GM23248 (cell line): ENCODE data around the gene BLOC1S3. TPM values are rescaled to one million over a fixed set of nuclear protein-coding genes. Genes with fewer than 3 reads are reported as not detected.
A peak's percentile ranks its signal among the peaks of the same experiment; 100 is the strongest.

Experiments used
- DNase-seq: peaks from one replicate; pipeline ENCODE4 v3.0.0-alpha.2; 2015
- H2AFZ ChIP-seq: fragments of 200-600 bp; sonication (generic); 2 replicates; pipeline ENCODE4 v1.6.1; 2016; ENCODE audit warnings: antibody characterized with exemption
- H3F3A ChIP-seq: fragments of 200-600 bp; sonication (generic); 2 replicates; pipeline ENCODE4 v1.6.1; 2016; ENCODE audit warnings: mild to moderate bottlenecking, antibody characterized with exemption, mixed run types; ENCODE audit not compliant: insufficient read depth
- H3K27ac ChIP-seq: fragments of 200-600 bp; sonication (generic); 2 replicates; pipeline ENCODE4 v1.5.1; 2016; ENCODE audit warnings: mild to moderate bottlenecking
- H3K27me3 ChIP-seq: fragments of 200-600 bp; sonication (generic); replicated peaks from 2 replicates; pipeline ENCODE4 v1.6.1; 2016; ENCODE audit warnings: mild to moderate bottlenecking; ENCODE audit not compliant: insufficient read depth
- H3K36me3 ChIP-seq: fragments of 200-600 bp; sonication (generic); 2 replicates; pipeline ENCODE4 v1.6.1; 2016; ENCODE audit warnings: low read depth, mild to moderate bottlenecking
- H3K4me1 ChIP-seq: fragments of 200-600 bp; sonication (generic); 2 replicates; pipeline ENCODE4 v1.6.1; 2016; ENCODE audit warnings: mild to moderate bottlenecking; ENCODE audit not compliant: insufficient read depth
- H3K4me2 ChIP-seq: fragments of 200-600 bp; sonication (generic); one replicate; pipeline ENCODE4 v1.6.1; 2016; ENCODE audit warnings: mild to moderate bottlenecking; ENCODE audit not compliant: unreplicated experiment
- H3K4me3 ChIP-seq: fragments of 200-600 bp; sonication (generic); 2 replicates; pipeline ENCODE4 v1.5.1; 2016; ENCODE audit warnings: mild to moderate bottlenecking
- H3K79me2 ChIP-seq: fragments of 200-600 bp; sonication (generic); 2 replicates; pipeline ENCODE4 v1.6.1; 2016; ENCODE audit warnings: mild to moderate bottlenecking; ENCODE audit not compliant: insufficient read depth
- H3K9ac ChIP-seq: fragments of 200-600 bp; sonication (generic); 2 replicates; pipeline ENCODE4 v1.6.1; 2016; ENCODE audit warnings: mild to moderate bottlenecking
- H3K9me2 ChIP-seq: fragments of 200-600 bp; sonication (generic); 2 replicates; pipeline ENCODE4 v1.6.1; 2016; ENCODE audit warnings: mixed run types, mild to moderate bottlenecking, moderate library complexity; ENCODE audit not compliant: insufficient read depth
- H3K9me3 ChIP-seq: fragments of 200-600 bp; sonication (generic); one replicate; pipeline ENCODE4 v1.6.1; 2017; ENCODE audit warnings: low read depth
- H4K20me1 ChIP-seq: fragments of 200-600 bp; sonication (generic); 2 replicates; pipeline ENCODE4 v1.6.0; 2016; ENCODE audit not compliant: insufficient read depth
- EZH2 ChIP-seq: fragments of 200-600 bp; sonication (generic); IDR thresholded peaks from 2 replicates; pipeline ENCODE4 v1.6.1; 2018; ENCODE audit warnings: antibody characterized with exemption, mild to moderate bottlenecking; ENCODE audit not compliant: insufficient read depth, poor library complexity, severe bottlenecking
- EZH2phosphoT487 ChIP-seq: fragments of 200-600 bp; sonication (generic); IDR thresholded peaks from 2 replicates; pipeline ENCODE4 v1.6.1; 2018; ENCODE audit warnings: antibody characterized with exemption, moderate library complexity, mild to moderate bottlenecking, low read depth; ENCODE audit not compliant: insufficient read depth
- WGBS, 2 experiments: methylation state at CpG; one replicate each; pipeline ENCODE4 v1.1.6; 2015 to 2017; ENCODE audit warnings: low lambda C conversion rate in 2 of 2, low coverage in 1 of 2; ENCODE audit errors: missing lambda C conversion rate in 2 of 2; 5-methylcytosine and 5-hydroxymethylcytosine counted together
- in situ Hi-C: fragments of 300-500 bp; cut with MboI; formaldehyde crosslinking; loops from 2 replicates; pipeline ENCODE4 v1.15.0; 2020
- polyA plus RNA-seq: library from polyadenylated mRNA; unstranded; fragments of >200 nt; fragmentation: Nextera tagmentation; extraction: Ambion mirVana; gene quantifications from 2 replicates; pipeline ENCODE4 v1.2.1, GENCODE V29; 2016
- total RNA-seq: library from RNA; depleted of rRNA; stranded (reverse); fragments of >200 nt; shearing (Covaris generic); gene quantifications from 2 replicates; pipeline ENCODE4 v1.2.3, GENCODE V29; 2014

BLOC1S3 gene
- total and polyA plus RNA-seq, 2 experiments from 2014 or later = 4.3 to 7.2 TPM

DNA sequence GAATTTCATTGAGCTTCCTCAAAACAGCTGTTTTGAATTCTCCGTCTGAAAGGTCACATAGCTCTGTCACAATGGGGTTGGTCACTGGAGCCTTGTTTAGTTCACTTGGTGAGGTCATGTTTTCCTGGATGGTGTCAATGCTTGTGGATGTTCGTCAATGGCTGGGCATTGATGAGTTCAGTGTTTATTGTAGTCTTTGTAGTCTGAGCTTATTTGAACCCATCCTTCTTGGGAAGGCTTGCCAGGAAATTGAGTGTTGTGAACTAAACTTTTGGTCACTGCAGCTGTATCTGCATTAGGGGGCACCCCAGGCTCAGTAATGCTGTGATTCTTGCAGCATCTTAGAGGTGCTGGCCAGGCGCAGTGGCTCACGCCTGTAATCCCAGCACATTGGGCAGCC, 22.0 kb downstream of the BLOC1S3 start:
- H3K36me3 ChIP-seq = no peaks in the 10 kb centered on the region
- no peaks in the 10 kb centered on the region for H3F3A ChIP-seq
- H2AFZ ChIP-seq = no peak overlapping the region
- H3K4me3 ChIP-seq = no peak overlapping the region
- TF ChIP-seq EZH2phosphoT487 = no peak
- TF ChIP-seq EZH2 = no peak
- peak; percentile 55 for DNase-seq
- H3K9ac ChIP-seq = no peak overlapping the region
- in situ Hi-C loops = no loop called here
- no peaks in the 10 kb centered on the region for H3K79me2 ChIP-seq
- 49 to 59% methylated on average over 4 of the region's 4 CpGs for WGBS, 2 experiments
- no peak overlapping the region for H3K27ac ChIP-seq
- no peaks in the 10 kb centered on the region for H4K20me1 ChIP-seq
- no peaks in the 10 kb centered on the region for H3K27me3 ChIP-seq
- H3K9me2 ChIP-seq = no peaks in the 10 kb centered on the region
- no peak overlapping the region for H3K4me2 ChIP-seq
- peaks cover 4% of the 10 kb centered on the region; the same call in 1 of the 2 replicates for H3K4me1 ChIP-seq
- H3K9me3 ChIP-seq = no peaks in the 10 kb centered on the region

DNA sequence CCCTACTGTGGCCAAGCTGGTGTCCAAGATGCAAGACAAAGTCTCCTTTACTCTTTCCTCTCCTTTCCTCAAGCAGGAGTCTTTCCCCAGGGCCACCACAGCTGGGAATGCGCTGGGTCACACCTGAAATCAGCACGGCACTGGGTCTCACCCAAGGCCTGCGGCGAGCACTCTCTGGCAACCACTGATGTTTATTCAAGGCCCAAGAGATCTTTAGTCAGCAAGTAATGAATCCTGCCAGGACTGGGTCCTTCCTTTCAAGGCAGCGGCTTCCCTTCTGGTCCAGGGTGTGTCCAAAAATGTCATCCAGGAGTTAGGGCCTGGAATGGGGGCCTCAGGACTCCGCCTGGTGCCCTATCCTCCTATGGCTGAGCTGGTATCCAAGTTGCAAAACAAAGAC, 24.1 kb downstream of the BLOC1S3 start:
- H3K9me3 ChIP-seq = no peaks in the 10 kb centered on the region
- no peaks in the 10 kb centered on the region for H3K4me1 ChIP-seq
- in situ Hi-C loops = no loop called here
- no peaks in the 10 kb centered on the region for H4K20me1 ChIP-seq
- no peak overlapping the region for H2AFZ ChIP-seq
- H3K27me3 ChIP-seq = no peaks in the 10 kb centered on the region
- WGBS, 2 experiments = 92% methylated on average over 6 of the region's 6 CpGs
- H3K9ac ChIP-seq = no peak overlapping the region
- no peaks in the 10 kb centered on the region for H3F3A ChIP-seq
- no peak overlapping the region for H3K27ac ChIP-seq
- no peak for DNase-seq
- H3K36me3 ChIP-seq = no peaks in the 10 kb centered on the region
- TF ChIP-seq EZH2phosphoT487 (no peak), EZH2 (no peak)
- H3K9me2 ChIP-seq = no peaks in the 10 kb centered on the region
- no peak overlapping the region for H3K4me3 ChIP-seq
- no peaks in the 10 kb centered on the region for H3K79me2 ChIP-seq
- H3K4me2 ChIP-seq = no peak overlapping the region

DNA sequence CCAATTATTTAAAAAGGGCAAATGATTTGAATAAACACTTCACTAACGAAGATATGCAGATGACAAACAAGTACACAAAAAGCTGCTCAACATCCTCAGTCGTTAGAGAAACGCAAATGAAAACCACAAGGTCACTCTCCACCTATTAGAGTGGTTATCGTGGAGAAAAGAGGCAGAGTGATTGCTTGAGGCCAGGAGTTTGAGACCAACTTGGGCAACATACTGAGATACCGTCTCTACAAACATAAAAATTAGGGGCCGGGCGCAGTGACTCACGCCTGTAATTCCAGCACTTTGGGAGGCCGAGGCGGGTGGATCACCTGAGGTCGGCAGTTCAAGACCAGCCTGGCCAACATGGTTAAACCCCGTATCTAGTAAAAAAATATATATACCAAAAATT, 27.2 kb downstream of the BLOC1S3 start:
- Histone ChIP-seq H3K4me1 (no peaks in the 10 kb centered on the region), H2AFZ (no peak overlapping the region), H3K4me2 (no peak overlapping the region), H3K27ac (no peak overlapping the region), H3K9me2 (no peaks in the 10 kb centered on the region), H4K20me1 (no peaks in the 10 kb centered on the region), H3K79me2 (no peaks in the 10 kb centered on the region), H3K9me3 (no peaks in the 10 kb centered on the region), H3F3A (no peaks in the 10 kb centered on the region), H3K9ac (no peak overlapping the region), H3K36me3 (no peaks in the 10 kb centered on the region), H3K4me3 (no peak overlapping the region), H3K27me3 (no peaks in the 10 kb centered on the region)
- 74 to 75% methylated on average over 12 of the region's 12 CpGs for WGBS, 2 experiments
- TF ChIP-seq EZH2 = no peak
- TF ChIP-seq EZH2phosphoT487 = no peak
- in situ Hi-C loops = no loop called here
- DNase-seq = no peak

DNA sequence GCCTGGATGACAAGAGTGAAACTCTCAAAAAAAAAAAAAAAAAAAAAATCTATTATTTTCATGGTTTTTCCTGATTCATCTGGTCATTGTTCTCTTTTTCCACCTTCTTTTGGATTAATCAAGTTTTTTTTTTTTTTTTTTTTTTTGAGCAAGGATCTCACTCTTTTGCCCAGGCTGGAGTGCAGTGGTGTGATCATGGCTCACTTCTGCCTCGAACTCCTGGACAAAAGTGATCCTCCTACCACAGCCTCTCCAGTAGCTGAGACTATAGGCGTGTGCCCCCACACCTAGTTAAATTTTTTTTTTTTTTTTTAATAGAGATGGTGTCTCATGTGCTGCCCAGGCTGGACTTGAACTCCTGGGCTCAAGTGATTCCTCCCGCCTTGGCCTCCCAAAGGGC, 27.7 kb downstream of the BLOC1S3 start:
- Histone ChIP-seq H3K4me1 (no peaks in the 10 kb centered on the region), H3K9me2 (no peaks in the 10 kb centered on the region), H2AFZ (no peak overlapping the region)

More for the DNA sequence above, 27.7 kb downstream of the BLOC1S3 start:
- no peak for DNase-seq
- 75 to 83% methylated on average over 3 of the region's 3 CpGs for WGBS, 2 experiments
- no peaks in the 10 kb centered on the region for H4K20me1 ChIP-seq
- TF ChIP-seq EZH2phosphoT487 = no peak
- TF ChIP-seq EZH2 = no peak
- H3K36me3 ChIP-seq = no peaks in the 10 kb centered on the region
- no peaks in the 10 kb centered on the region for H3K27me3 ChIP-seq
- no peak overlapping the region for H3K9ac ChIP-seq
- no peak overlapping the region for H3K4me3 ChIP-seq
- no peak overlapping the region for H3K27ac ChIP-seq
- in situ Hi-C loops = no loop called here
- H3K4me2 ChIP-seq = no peak overlapping the region
- no peaks in the 10 kb centered on the region for H3K79me2 ChIP-seq
- H3F3A ChIP-seq = no peaks in the 10 kb centered on the region
- no peaks in the 10 kb centered on the region for H3K9me3 ChIP-seq
